Fibroblast of lung (primary cell): Measurements from ENCODE around the gene SAXO1.

Experiments
- EZH2 ChIP-seq: IDR thresholded peaks from 2 replicates; pipeline ENCODE4 v1.5.1; 2012; ENCODE audit warnings: low read length, control low read depth, mild to moderate bottlenecking; ENCODE audit errors: missing control alignments
- TF ChIP-seq, protein P1 (sequence below), 2 donors: IDR thresholded peaks in 1 of 2; conservative IDR thresholded peaks in 1 of 2; 1 replicate in 1 of 2; 2 replicates in 1 of 2; pipeline ENCODE4 v1.5.1; 2011 to 2012; ENCODE audit warnings: low read length in 2 of 2, control low read depth in 1 of 2, inconsistent platforms in 1 of 2, low read depth in 1 of 2, mild to moderate bottlenecking in 1 of 2

DNA sequence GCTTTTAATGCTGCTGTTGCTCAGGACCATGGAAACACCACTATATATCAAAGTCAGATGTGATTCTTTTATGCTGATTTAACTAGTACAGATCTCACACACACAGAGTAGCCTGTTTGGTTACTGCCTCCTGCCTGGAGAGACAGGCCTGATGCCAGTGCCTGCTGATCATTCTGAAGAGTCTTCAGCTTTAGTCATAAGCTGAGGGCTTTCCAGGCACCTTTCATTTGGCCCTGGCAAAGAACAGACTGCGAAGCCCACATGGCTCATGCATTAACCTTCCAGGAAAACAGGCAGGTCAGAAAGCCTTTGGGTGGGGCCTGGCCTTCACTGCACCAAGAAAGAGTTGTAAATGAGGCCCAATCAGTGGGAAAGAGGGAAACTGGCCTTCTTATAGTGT is 144.7 kb downstream of the SAXO1 start:
- no peak for TF ChIP-seq EZH2
- TF ChIP-seq, protein P1, sequence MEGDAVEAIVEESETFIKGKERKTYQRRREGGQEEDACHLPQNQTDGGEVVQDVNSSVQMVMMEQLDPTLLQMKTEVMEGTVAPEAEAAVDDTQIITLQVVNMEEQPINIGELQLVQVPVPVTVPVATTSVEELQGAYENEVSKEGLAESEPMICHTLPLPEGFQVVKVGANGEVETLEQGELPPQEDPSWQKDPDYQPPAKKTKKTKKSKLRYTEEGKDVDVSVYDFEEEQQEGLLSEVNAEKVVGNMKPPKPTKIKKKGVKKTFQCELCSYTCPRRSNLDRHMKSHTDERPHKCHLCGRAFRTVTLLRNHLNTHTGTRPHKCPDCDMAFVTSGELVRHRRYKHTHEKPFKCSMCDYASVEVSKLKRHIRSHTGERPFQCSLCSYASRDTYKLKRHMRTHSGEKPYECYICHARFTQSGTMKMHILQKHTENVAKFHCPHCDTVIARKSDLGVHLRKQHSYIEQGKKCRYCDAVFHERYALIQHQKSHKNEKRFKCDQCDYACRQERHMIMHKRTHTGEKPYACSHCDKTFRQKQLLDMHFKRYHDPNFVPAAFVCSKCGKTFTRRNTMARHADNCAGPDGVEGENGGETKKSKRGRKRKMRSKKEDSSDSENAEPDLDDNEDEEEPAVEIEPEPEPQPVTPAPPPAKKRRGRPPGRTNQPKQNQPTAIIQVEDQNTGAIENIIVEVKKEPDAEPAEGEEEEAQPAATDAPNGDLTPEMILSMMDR (conservative IDR thresholded peaks at IDR 0.05 in 1 of 2, IDR thresholded peaks at IDR 0.05 in 1 of 2; ENCODE audit: low read depth in 1 of 2, low read length in 2 of 2) = no peak
